GM21526 (cell line): ENCODE data around the gene RUVBL2.

ENCODE experiments used
- ATAC-seq: cut with Tn5 transposase; IDR thresholded peaks from one replicate; pipeline ENCODE4 v1.9.1; 2021; ENCODE audit warnings: moderate library complexity; ENCODE audit not compliant: unreplicated experiment, low FRiP score

RUVBL2 gene

DNA sequence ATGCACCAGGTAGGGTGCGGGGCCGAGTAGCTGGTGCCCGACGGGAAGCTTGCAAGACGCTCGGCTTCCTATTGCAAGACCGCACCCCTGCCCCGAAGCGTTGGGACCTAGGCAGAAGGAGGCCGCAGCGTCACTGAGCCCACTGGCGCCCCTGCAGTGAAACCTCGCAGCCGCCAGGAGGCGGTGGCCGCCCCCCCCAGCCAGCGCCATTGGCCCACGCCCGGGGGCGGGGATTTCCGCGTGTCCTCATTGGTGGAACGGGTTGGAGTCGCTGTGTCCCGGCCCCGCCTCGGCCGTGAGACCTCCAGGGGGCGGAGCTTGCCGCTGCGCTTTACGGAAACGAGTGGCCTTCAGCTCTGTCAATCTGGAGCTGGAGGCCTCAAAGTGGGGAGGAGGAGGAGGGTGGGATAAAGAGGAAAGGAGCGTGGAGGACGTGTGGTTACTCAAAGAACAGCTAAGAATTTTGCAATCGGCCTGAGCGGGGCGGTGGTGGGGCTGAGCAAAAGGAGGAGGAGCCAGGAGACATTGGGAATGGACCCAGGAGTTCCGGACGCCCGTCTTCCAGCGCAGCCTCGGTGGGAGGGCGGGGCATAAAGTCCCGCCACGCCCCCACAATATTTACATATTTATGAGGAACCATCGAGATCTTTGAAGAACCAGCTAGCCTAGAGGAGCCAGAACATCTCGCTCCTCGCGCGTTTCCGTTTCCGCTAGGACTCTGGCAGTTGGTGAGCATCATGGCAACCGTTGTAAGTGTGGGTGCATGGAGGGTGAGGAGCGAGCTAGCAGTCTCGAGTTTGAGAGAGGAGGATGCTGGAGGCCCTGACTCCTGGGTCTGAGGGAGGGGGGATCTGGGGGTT lies at the start of gene RUVBL2, which contains the start of gene GYS1:
Gene RUVBL2 (plus strand): TSS at position 713 of the 860 bp plus-strand sequence. CDS start 25 bp downstream, at position 738.
Gene GYS1 (minus strand): TSS at position 135 of the 860 bp plus-strand sequence. CDS start 197 bp downstream, outside the sequence.
- ATAC-seq = peak; percentile 81

DNA sequence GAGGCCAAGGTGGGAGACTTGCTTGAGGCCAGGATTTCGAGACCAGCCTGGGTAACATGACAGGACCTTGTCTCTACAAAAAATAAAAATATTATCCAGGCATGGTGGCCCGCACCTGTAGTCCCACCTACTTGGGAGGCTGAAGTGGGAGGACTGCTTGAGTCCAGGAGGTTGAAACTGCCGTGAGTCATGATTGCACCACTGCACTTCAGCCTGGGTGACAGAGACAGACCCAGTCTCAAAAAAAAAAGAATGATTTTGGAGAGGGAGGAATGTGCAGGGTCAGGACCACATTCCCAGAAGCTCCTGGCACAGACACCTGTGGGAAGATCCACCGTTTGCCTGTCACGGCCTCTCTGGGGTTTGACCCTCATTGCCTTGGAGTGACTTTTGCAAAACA lies 48.3 kb upstream of the RUVBL2 start:
- ATAC-seq = no peak

DNA sequence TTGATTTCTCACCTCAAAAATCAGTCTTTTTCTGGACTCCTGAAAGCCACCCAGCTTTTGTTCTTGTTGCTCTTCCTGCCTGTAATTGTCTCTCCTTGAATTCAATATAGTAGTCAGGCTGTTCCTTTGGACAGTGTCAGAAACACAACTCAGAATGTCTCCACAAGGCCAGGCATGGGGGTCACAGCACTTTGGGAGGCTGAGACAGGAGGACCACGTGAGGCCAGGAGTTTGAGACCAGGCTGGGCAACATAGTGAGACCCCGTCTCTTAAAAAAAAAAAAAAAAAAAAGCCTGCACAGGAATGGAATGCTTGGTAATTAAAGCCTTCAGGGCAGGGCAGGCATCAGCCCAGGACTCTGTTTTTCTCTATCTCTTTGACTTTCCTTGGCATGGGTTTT lies 47.9 kb upstream of the RUVBL2 start:
- no peak for ATAC-seq

DNA sequence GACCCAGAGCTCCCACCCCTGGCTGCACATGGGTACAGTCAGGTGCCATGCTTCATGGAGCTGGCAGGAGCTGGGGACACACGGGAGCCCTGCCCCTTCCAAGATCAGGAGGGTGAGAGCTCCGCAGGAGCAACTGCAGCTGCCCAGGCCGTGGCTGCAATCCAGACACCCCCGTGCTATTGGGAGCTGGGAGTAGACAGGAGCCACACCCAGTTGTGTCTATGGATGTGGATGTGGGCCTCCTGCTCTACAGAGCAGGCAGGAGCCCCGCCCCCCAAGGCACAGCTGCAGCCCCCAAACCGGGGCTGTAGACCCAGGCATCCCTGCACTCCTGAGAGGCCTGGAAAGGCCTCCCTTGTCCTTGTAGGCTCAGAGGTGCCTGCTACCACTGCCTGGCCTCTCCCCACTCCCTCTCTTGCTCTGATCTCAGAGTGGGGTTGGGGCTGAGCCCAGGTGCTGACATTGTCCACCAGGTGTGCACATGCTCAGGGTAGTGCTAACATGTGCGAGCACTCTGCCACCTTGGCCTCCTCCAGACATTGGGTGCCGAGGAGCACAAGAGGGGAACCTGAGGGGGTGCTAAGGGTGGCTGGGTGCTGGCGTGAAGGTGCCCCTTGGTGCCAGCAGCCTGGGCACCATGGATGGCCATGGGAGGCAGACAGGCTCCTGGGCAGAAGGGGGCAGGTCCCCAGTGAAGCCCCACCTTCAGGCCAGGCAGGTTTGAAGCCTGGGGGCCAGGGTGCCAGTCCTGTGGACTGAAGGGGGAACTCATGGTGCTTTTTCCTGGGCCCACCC lies 47.0 kb upstream of the RUVBL2 start:
- no peak for ATAC-seq

DNA sequence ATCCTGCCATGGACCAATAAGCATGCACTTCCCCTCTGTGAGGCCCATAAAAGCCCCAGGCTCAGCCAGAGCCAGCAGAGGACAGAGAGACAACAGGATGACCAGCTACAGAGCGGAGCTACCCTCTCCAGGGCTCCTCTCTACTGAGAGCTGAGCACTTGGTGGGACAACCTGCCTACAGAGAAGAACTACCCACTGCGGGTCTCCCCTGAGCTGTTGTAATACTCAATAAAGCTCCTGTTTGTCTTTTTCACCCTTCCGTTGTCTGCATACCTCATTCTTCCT lies 46.5 kb upstream of the RUVBL2 start:
- no peak for ATAC-seq

DNA sequence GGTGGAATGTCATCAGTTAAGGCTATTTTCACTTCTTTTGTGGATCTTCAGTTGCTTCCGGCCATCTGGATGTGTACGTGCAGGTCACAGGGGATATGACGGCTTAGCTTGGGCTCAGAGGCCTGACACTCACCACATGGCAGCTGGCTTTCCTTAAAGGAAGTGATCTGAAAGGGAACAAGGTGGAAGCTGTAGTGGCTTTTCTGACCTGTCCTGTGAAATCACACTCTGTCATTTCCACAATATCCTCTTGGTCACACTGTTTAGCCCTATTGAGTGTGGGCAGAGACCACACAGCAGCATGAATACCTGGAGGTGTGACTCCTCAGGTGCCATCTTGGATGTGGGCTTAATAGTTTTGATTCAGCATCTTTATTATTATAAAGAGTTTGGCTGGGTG lies 43.5 kb upstream of the RUVBL2 start:
- no peak for ATAC-seq

DNA sequence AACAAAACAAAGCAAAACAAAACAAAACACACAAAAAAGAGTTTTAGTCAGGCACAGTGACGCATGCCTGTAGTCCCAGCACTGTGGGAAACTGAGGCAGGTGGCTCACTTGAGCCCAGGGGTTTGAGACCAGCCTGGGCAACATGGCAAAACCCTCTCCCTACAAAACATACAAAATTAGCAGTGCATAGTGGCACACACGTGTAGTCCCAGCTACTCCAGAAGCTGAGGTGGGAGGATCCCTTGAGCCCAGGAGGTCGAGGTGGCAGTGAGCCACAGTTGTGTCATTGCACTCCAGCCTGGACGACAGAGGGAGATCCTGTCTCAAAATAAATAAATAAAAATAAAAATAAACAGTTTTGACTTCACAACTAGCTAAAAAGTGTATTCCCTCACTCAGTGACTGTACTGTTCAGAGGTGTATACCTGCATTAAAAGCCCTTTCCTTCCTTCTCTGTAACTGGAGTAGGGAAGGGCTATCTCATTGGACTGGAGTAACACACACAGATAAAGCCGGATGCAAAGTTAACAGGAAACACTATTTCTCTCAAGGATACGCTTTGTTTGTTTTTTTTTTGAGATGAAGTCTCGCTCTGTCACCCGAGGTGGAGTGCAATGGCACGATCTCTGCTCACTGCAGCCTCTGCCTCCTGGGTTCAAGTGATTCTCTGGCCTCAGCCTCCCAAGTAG lies 42.7 kb upstream of the RUVBL2 start:
- no peak for ATAC-seq

DNA sequence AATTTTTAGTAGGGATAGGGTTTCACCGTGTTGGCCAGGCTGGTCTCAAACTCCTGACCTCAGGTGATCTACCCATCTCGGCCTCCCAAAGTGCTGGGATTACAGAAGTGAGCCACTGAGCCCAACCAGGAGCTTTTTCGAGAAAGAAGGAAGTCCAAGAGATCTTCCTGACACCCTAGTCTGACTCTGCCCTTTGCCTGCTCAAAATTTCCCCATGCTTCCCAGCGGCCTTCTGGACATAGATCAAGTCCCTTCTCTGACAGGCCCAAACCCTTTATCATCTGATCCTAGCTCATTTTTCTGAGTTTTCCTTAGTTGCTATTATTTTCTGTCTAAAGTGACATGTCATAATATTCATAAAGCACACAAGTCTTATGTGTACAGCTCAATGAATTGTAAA lies 40.5 kb upstream of the RUVBL2 start:
- no peak for ATAC-seq

DNA sequence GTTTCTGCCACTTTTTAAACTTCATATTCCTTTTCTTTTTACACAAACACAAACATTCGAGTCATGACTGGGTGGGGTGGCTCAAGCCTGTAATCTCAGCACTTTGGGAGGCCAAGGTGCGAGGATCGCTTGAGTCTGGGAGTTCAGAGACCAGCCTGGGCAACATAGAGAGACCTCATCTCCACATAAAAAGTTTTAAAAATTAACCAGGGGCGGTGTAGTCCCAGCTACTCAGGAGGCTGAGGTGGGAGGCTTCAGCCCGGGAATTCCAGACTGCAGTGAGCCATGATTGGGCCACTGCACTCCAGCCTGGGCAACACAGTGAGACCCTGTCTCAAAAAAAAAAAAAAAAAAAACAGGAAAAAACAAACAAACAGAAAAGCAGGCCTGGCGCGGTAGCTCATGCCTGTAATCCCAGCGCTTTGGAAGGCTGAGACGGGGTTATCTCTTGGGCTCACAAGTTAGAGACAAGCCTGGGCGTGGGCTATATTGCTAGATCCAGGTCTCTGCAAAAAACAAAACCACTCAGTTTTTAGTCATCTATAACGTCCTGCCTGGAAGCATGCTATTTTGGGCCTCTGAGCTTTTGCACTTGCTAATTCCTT lies 39.6 kb upstream of the RUVBL2 start:
- ATAC-seq = no peak

DNA sequence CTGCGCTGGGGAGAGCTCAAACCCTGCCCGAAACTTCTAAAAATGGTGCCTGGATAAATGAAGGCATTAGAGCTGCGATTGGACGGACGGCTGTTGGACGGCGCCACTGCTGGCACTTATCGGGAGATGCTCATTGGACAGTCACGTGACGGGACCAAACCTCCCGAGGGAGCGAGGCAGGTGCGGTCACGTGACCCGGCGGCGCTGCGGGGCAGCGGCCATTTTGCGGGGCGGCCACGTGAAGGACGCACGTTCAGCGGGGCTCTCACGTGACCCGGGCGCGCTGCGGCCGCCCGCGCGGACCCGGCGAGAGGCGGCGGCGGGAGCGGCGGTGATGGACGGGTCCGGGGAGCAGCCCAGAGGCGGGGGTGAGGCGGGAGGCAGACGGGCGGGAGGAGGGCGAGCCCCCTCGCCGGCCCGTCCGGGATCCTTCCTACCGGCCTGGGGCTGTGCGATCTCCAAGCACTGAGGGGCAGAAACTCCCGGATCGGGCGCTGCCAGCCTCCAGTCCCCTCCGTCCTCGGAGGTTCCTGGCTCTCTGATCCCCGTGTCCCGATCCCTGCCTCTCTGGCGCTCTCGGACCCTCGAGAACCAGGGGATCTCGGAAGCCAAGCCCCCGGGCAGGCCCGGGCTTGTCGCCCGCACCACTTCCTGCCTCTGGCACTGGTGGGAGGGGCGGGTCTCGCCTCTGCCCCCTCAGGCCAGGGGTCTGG lies 38.9 kb upstream of the RUVBL2 start, which contains the start of gene BAX:
Gene BAX (plus strand): TSS at position 281 of the 713 bp plus-strand sequence. CDS start 54 bp downstream, at position 335.
- ATAC-seq = peak; percentile 77

DNA sequence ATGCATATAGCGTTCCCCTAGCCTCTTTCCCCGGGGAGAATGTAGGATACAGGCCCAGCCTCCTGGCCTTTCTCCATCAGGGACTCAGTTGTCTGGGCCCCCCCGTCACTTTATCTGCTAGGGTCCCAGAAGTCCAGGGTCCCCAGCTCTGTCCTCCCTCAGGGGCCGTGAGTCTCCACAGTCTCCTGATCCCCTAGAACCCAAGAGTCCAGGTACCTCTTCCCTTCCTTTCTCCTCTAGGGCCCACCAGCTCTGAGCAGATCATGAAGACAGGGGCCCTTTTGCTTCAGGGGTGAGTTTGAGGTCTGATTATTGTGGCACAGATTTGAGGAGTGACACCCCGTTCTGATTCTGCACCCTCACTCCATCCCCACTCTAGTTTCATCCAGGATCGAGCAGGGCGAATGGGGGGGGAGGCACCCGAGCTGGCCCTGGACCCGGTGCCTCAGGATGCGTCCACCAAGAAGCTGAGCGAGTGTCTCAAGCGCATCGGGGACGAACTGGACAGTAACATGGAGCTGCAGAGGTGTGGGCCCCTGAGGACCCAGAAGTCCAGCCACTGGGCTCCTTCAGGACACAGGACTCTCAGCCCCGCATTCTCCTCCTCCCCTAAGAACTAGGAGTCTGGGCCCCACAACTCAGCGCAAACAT lies 38.3 kb upstream of the RUVBL2 start:
- ATAC-seq = no peak

DNA sequence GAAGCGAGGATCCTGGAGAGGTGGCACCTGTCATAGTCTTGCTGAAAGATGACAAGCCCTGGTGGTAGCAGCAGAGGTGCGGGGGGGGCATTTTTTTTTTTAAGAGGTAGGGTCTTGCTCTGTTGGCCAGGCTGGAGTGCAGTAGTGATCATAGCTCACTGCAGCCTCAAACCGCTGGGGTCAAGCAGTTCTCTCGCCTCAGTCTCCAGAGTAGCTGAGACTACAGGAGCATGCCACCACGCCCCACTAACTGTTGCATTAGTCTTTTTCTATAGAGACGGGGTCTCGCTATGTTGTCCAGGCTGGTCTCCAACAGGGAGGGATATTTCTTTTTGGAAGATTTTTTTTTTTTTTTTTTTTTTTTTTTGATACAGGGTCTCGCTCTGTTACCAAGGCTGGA lies 35.7 kb upstream of the RUVBL2 start:
- ATAC-seq = no peak

DNA sequence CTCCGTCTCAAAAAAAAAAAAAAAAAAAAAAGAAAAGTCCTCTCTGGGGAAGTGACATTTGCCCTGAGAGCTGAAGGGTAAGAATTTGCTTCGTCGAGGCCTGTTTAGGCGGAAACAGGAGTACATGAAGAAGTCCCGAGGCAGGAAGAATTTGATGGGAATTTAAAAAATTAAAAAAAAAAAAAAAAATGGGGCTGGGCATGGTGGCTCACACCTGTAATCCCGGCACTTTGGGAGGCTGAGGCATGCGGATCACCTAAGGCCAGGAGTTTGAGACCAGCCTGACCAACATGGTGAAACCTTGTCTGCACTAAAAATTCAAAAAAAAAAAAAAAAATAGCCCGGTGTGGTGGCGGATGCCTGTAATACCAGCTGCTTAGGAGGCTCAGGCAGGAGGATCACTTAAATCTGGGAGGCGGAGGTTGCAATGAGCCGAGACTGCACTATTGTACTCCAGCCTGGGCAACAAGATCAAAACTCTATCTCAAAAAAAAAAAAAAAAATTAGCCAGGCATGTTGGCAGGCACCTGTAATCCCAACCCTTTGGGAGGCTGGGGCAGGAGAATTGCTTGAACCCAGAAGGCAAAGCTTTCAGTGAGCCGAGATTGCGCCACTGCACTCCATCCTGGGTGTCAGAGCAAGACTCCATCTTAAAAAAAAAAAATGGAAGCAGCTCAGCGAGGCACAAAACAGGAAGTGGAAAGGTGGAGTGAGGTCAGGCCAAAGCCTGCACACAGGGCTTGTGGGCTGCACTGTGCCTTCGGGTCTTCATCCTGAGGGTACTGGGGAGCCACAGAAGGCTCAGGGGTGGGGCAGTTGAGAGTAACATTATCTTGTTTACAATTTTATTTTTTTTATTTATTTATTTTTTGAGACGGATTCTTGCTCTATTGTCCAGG lies 34.1 kb upstream of the RUVBL2 start:
- ATAC-seq = no peak

DNA sequence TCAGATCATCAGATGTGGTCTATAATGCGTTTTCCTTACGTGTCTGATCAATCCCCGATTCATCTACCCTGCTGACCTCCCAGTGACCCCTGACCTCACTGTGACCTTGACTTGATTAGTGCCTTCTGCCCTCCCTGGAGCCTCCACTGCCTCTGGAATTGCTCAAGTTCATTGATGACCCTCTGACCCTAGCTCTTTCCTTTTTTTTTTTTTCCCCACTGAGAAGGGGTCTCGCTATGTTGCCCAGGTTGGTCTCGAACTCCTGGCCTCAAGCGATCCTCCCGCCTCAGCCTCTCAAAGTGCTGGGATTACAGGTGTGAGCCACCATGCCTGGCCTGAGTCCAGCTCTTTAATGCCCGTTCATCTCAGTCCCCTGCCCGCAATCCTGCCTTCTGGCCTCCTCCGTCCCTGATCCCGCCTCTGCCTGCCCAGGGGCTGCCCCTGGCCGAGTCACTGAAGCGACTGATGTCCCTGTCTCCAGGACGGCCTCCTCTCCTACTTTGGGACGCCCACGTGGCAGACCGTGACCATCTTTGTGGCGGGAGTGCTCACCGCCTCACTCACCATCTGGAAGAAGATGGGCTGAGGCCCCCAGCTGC lies 32.5 kb upstream of the RUVBL2 start:
- no peak for ATAC-seq

DNA sequence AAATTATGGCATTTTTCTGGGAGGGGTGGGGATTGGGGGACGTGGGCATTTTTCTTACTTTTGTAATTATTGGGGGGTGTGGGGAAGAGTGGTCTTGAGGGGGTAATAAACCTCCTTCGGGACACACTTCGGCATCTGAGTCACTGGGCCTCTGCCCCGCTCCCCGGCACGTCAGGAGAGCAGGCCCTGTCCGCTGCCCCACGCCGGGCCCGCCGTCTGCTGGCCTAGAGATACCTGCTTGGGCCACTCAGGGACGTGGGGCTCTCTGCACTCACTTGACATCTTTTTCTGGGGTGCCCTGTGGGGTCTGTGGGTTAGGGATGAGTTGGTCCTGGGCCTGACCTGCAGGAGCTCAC lies 32.0 kb upstream of the RUVBL2 start:
- no peak for ATAC-seq

DNA sequence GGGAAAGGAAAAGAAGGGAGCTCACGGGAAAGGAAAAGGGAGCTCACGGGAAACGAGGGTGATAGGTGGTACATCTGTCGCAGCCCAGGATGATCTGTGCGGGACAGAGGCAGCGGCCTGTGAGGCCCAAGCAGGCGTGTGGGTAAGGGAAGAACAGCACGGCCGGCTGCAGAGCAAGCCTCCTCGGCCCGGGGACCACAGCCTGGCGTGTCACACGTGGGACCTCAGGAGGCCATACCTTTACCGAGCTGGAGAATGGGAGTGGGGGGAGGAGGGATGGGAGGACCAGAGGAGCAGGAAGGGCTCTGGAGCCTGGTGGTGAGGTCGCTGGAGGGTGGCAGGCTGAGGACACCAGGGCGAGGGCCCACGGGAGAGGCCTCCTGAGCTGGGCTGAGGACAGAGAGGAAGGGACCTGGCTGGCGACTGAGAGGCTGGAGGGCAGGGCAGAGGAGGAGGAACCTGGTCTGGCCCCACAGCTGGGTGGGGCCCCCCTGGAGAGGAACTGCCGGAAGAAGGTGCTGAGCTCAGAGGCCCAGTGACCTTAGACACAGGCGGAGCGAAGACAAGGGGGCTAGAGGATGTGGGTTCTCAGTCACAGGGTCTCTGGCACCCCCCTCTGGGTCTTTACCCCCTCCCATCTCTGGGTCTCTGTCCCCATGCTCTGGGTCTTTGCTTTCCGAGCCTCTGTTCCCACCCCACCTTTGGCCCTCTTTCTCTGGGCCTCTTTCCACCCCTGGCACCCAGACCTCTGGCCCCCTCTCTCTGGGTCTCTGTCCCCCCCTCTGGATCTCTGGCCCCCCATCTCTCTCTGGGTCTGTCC lies 31.4 kb upstream of the RUVBL2 start:
- no peak for ATAC-seq

DNA sequence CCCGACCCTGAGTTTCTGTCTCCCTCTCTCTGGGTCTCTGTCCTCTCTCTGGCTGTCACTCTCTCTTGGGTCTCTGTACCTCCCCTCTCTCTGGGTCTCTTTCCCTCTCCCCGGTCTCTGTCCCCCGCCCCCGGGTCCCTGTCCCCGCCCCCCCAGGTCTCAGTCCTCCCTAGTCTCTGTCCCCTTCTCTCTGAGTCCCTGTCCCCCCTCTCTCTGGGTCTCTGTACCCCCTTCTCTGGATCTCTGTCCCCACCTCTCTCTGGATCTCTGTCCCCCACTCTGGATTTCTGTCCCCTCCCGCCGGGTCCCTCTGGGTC lies 30.9 kb upstream of the RUVBL2 start:
- no peak for ATAC-seq
